Measurements from ENCODE around the gene BDH1. TPM values are rescaled to one million over a fixed set of nuclear protein-coding genes. Genes with fewer than 3 reads are reported as not detected.

BDH1 gene
- total and polyA plus RNA-seq, 12 donors = 5.7 to 31.1 (median 11.5) TPM

DNA sequence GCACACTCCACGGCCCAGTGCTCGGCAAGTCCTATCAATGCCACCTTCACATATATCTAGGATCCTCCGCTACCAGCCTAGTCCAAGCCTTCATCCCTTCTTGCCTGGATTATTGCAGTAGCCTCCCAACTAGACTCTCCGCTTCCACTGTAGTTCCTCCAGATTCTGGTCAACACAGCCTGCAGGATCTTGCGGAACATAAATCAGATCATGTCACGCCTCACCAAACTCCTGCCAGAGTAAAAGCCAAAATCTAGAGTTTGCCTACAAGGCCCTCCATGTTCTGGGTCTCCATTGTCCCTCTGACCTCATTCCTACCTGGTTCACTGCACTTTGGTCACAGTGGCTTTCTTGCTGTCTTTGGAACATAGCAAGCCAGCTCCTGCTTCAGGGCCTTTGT, 3.6 kb downstream of the BDH1 start:
- peaks cover 10 to 17% of the 10 kb centered on the region in 2 donors for H3K4me1 ChIP-seq (replicated peaks in 1 of 2)
- intact Hi-C loops (cut with DNase I) = no loop called here
- TF ChIP-seq, protein P1, sequence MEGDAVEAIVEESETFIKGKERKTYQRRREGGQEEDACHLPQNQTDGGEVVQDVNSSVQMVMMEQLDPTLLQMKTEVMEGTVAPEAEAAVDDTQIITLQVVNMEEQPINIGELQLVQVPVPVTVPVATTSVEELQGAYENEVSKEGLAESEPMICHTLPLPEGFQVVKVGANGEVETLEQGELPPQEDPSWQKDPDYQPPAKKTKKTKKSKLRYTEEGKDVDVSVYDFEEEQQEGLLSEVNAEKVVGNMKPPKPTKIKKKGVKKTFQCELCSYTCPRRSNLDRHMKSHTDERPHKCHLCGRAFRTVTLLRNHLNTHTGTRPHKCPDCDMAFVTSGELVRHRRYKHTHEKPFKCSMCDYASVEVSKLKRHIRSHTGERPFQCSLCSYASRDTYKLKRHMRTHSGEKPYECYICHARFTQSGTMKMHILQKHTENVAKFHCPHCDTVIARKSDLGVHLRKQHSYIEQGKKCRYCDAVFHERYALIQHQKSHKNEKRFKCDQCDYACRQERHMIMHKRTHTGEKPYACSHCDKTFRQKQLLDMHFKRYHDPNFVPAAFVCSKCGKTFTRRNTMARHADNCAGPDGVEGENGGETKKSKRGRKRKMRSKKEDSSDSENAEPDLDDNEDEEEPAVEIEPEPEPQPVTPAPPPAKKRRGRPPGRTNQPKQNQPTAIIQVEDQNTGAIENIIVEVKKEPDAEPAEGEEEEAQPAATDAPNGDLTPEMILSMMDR (IDR thresholded peaks at IDR 0.05) = no peak
- TF ChIP-seq POLR2A (IDR thresholded peaks at IDR 0.05) = no peak

DNA sequence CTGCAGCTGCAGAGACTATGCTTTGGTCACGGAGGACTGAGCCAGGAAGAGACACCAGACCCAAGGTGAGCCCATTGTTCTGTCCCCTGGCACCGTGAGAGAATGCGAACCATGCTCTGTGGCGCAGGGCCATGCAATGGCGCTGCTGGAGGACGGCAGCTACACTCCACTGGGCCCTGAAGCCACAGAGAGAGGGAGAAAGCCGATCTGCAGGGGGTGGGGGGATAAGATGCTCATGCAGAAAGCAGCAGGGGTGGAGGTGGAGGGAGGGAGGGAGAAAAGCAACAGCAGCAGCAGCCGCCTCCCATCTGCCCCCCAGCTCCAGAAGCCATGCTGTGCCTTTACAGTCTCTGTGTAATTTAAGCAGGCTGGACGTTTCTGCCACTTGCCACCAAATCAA, 5.3 kb downstream of the BDH1 start:
- Histone ChIP-seq H3K4me1 (replicated peaks in 1 of 2) (peaks cover 3 to 9% of the 10 kb centered on the region in 2 donors), H3K27me3 (no peaks in the 10 kb centered on the region), H3K9me3 (replicated peaks in 1 of 3) (no peaks in the 10 kb centered on the region), H3K27ac (no peak overlapping the region), H3K36me3 (replicated peaks in 1 of 2) (no peaks in the 10 kb centered on the region), H3K4me3 (no peak overlapping the region)
- intact Hi-C loops (cut with DNase I) = no loop called here
- no peak for DNase-seq
- TF ChIP-seq POLR2A (IDR thresholded peaks at IDR 0.05) = no peak
- TF ChIP-seq, protein P1 (IDR thresholded peaks at IDR 0.05) = no peak
- 67 to 82% (median 75%) methylated on average over 6 to 9 of the region's 9 CpGs for WGBS, 4 donors

More for the DNA sequence above, 3.6 kb downstream of the BDH1 start:
- H3K36me3 ChIP-seq (replicated peaks in 1 of 2) = no peaks in the 10 kb centered on the region
- WGBS, 4 donors = 97 to 98% (median 97%) methylated on average over 6 of the region's 6 CpGs
- DNase-seq = no peak
- no peaks in the 10 kb centered on the region for H3K27me3 ChIP-seq
- H3K27ac ChIP-seq = no peak overlapping the region
- no peaks in the 10 kb centered on the region for H3K9me3 ChIP-seq (replicated peaks in 1 of 3)
- H3K4me3 ChIP-seq = no peak overlapping the region

DNA sequence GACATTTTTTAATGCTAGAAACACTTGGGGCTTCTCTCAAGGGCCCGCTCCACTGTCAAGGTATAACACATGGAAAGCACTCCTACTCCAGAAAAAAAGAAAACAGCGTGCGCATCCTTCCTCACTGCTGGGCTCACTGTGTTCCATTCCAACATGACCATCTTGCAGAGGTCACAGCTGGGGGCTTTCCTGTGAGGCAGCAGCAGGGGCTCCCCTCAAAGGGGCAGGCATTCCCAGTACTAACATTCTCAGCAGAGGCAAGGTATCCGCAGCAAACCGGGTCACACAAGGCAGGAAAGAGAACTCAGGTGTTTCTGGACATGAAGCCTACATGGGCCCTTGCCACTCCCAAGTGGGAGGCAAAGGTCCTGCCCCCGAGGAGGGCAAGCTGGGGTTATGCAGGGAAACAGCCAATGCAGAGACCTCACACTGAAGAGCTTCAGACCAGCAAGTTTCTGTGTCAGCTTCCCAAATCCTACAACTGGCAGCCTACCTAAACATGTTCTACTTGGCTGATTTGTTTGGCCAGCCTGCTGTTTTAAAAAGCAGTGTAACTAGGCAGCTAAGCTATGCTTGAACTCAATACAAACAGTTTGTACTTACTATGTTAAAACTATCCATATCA, 6.4 kb downstream of the BDH1 start:
- Histone ChIP-seq H3K4me1 (replicated peaks in 1 of 2) (peaks cover 0 to 7% of the 10 kb centered on the region in 2 donors), H3K9me3 (replicated peaks in 1 of 3) (no peaks in the 10 kb centered on the region), H3K27ac (no peak overlapping the region), H3K36me3 (replicated peaks in 1 of 2) (no peaks in the 10 kb centered on the region), H3K27me3 (no peaks in the 10 kb centered on the region), H3K4me3 (no peak overlapping the region)
- WGBS, 4 donors = 75 to 94% (median 75%) methylated on average over 2 to 6 of the region's 6 CpGs
- TF ChIP-seq, protein P1 (IDR thresholded peaks at IDR 0.05) = no peak
- no peak for TF ChIP-seq POLR2A (IDR thresholded peaks at IDR 0.05)
- intact Hi-C loops (cut with DNase I) = no loop called here
- DNase-seq = no peak

DNA sequence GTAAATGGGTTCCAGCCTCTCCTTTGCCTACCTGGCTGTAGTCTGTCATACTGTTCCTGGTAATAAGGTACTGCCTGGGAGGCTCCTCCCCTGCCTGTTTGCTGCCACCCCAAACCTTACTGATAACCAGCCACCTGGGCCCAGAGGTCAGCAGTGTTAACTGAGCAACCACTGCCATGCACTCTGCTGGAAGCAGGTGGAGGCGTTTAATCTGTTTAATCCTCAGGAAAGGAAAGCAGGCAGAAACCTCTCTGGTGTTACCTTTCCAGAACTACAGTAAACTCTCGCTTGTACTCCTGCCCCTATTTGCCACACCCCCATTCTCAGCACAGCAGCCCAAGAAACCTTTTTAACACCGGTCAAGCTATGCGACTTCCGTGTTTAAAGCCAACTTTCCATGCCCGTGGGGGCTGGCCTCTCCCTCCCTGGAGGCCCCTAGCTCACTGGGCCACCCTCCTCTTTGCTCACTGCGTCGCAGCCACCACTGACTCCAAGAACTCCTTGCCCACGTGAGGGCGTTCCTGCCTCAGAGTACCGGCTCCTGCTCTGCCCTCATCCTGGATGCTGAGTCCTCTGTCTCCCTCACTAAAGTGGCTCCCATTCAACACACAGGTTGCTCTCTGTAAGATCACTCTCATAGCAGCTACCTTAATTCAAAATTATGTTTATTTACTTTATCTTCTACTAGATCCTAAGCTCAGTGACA, 8.3 kb downstream of the BDH1 start:
- no peaks in the 10 kb centered on the region for H3K27me3 ChIP-seq
- WGBS, 4 donors = 69 to 76% (median 73%) methylated on average over 11 of the region's 11 CpGs
- no peak for TF ChIP-seq POLR2A (IDR thresholded peaks at IDR 0.05)
- TF ChIP-seq, protein P1 (IDR thresholded peaks at IDR 0.05) = no peak
- H3K9me3 ChIP-seq (replicated peaks in 1 of 3) = no peaks in the 10 kb centered on the region
- H3K36me3 ChIP-seq (replicated peaks in 1 of 2) = no peaks in the 10 kb centered on the region
- H3K27ac ChIP-seq = no peak overlapping the region
- no peak for DNase-seq
- no peaks in the 10 kb centered on the region for H3K4me1 ChIP-seq (replicated peaks in 1 of 2)
- intact Hi-C loops (cut with DNase I) = no loop called here
- H3K4me3 ChIP-seq = no peak overlapping the region
